Keratinocyte (primary cell): ENCODE data around the gene SLC44A5. TPM values are rescaled to one million over a fixed set of nuclear protein-coding genes. Genes with fewer than 3 reads are reported as not detected.

Experiments used
- DNase-seq: peaks from one replicate; pipeline ENCODE4 v3.0.0-alpha.2; 2011; ENCODE audit warnings: low read depth, missing footprints, low spot score
- FAIRE-seq: peaks from 2 replicates; lab custom pipeline; 2011; peaks lifted over from hg19 to GRCh38; lab: Jason Lieb, UNC
- H2AFZ ChIP-seq: 2 replicates; pipeline ENCODE4 v1.6.0; 2012; ENCODE audit warnings: low read length, control low read depth, inconsistent platforms; ENCODE audit not compliant: control insufficient read depth
- H3K27ac ChIP-seq: 2 replicates; pipeline ENCODE4 v1.5.1; 2011; ENCODE audit warnings: low read length; ENCODE audit not compliant: control insufficient read depth, insufficient read depth
- H3K27me3 ChIP-seq: 3 replicates; pipeline ENCODE4 v1.6.0; 2011; ENCODE audit warnings: low read length; ENCODE audit not compliant: control insufficient read depth, insufficient read depth; ENCODE audit errors: extremely low read depth
- H3K36me3 ChIP-seq, 2 experiments: 2 replicates in 1 of 2; 3 replicates in 1 of 2; pipeline ENCODE4 v1.5.1; 2011; ENCODE audit warnings: low read length in 2 of 2, mild to moderate bottlenecking in 1 of 2; ENCODE audit not compliant: control insufficient read depth in 2 of 2, insufficient read depth in 2 of 2; ENCODE audit errors: extremely low read depth in 1 of 2
- H3K4me1 ChIP-seq: 3 replicates; pipeline ENCODE4 v1.5.1; 2011; ENCODE audit warnings: low read length; ENCODE audit not compliant: control insufficient read depth, insufficient read depth; ENCODE audit errors: extremely low read depth
- H3K4me2 ChIP-seq: 3 replicates; pipeline ENCODE4 v1.6.0; 2011; ENCODE audit warnings: low read depth, low read length; ENCODE audit not compliant: control insufficient read depth, insufficient read depth; ENCODE audit errors: extremely low read depth
- H3K4me3 ChIP-seq, 3 experiments: fragments of 200-600 bp in 1 of 3; sonication (generic) in 1 of 3; 2 replicates in 2 of 3; 3 replicates in 1 of 3; pipeline ENCODE4 v1.5.1; 2011 to 2016; ENCODE audit warnings: low read length in 3 of 3, mild to moderate bottlenecking in 3 of 3, control low read depth in 2 of 3, inconsistent platforms in 1 of 3, low read depth in 1 of 3, mixed read lengths in 1 of 3, mixed run types in 1 of 3, moderate library complexity in 1 of 3; ENCODE audit not compliant: control insufficient read depth in 2 of 3, insufficient read depth in 2 of 3; ENCODE audit errors: extremely low read depth in 1 of 3
- H3K79me2 ChIP-seq: 2 replicates; pipeline ENCODE4 v1.6.0; 2012; ENCODE audit warnings: low read length; ENCODE audit not compliant: control insufficient read depth, insufficient read depth
- H3K9ac ChIP-seq: 3 replicates; pipeline ENCODE4 v1.6.0; 2011; ENCODE audit warnings: low read length; ENCODE audit not compliant: control insufficient read depth, insufficient read depth; ENCODE audit errors: extremely low read depth
- H3K9me1 ChIP-seq: 3 replicates; pipeline ENCODE4 v1.6.0; 2011; ENCODE audit warnings: low read length; ENCODE audit not compliant: control insufficient read depth, insufficient read depth; ENCODE audit errors: extremely low read depth
- H3K9me3 ChIP-seq: 2 replicates; pipeline ENCODE4 v1.5.1; 2012; ENCODE audit warnings: low read depth, low read length; ENCODE audit not compliant: control insufficient read depth
- H4K20me1 ChIP-seq: 3 replicates; pipeline ENCODE4 v1.6.0; 2011; ENCODE audit warnings: low read length; ENCODE audit not compliant: control insufficient read depth, insufficient read depth; ENCODE audit errors: extremely low read depth
- CTCF ChIP-seq, 3 experiments: IDR thresholded peaks in 1 of 3; conservative IDR thresholded peaks in 1 of 3; optimal IDR thresholded peaks in 1 of 3; 2 replicates in 2 of 3; 3 replicates in 1 of 3; pipeline versions ENCODE3 to v1.5.1; 2011; ENCODE audit warnings: low read length in 3 of 3, mild to moderate bottlenecking in 3 of 3, moderate library complexity in 2 of 3, control low read depth in 1 of 3, inconsistent platforms in 1 of 3; ENCODE audit not compliant: insufficient read depth in 2 of 3; ENCODE audit errors: extremely low read depth in 1 of 3
- EZH2 ChIP-seq: IDR thresholded peaks from one replicate; pipeline ENCODE4 v1.6.1; 2012; ENCODE audit warnings: inconsistent platforms, mild to moderate bottlenecking, low read length, moderate library complexity
- dilution Hi-C: fragments of 300-500 bp; cut with MboI; formaldehyde crosslinking; loops from one replicate; pipeline ENCODE4 v1.7.0; 2020; ENCODE audit warnings: low sequenced_read_pairs; ENCODE audit not compliant: extremely low pct_ligation_motif_present
- polyA plus RNA-seq, 5 experiments: library from polyadenylated mRNA; depleted of rRNA in 3 of 5; stranded (reverse) in 3 of 5; stranded (forward) in 1 of 5; unstranded in 1 of 5; fragments of >200 nt; gene quantifications; 1 replicate in 1 of 5; 2 replicates in 3 of 5; 3 replicates in 1 of 5; pipeline versions ENCODE4 v1.2.1 to v1.2.3, GENCODE V29; 2011 to 2012; ENCODE audit warnings: missing spikeins in 2 of 5, low read depth in 1 of 5, low replicate concordance in 1 of 5

Gene SLC44A5
- polyA plus RNA-seq, 1 donor (not counting 4 experiments of a cell fraction or from before 2014, with no cell fraction given) = 0.72 TPM

DNA sequence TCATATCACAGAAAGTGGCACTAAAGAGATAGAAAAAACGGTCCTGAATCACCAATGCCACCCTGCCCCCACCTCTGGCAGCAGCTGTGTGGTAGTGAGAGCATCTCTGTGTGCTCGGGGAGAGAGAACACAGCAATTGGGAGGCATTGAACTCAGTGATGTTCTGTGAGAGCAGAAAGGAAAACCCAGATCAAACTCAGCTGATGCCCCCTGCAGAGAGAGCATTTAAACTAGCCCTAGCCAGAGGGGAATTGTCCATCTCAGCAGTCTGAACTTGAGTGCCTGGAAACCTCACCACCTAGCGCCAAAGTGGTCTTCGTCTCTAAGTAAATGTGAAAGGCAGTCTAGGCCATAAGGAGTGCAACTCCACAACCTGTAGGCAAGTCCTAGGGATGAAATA lies 21.3 kb downstream of the SLC44A5 start:
- Histone ChIP-seq H3K27ac (no peak overlapping the region), H3K4me2 (no peak overlapping the region), H3K4me1 (no peaks in the 10 kb centered on the region), H3K4me3 (no peak overlapping the region), H3K79me2 (no peaks in the 10 kb centered on the region), H3K36me3 (no peaks in the 10 kb centered on the region), H3K9me1 (no peaks in the 10 kb centered on the region), H3K27me3 (no peaks in the 10 kb centered on the region), H3K9me3 (no peaks in the 10 kb centered on the region), H3K9ac (no peak overlapping the region), H2AFZ (no peak overlapping the region), H4K20me1 (no peaks in the 10 kb centered on the region)
- FAIRE-seq (no peak), DNase-seq (no peak)
- TF ChIP-seq EZH2 (no peak), CTCF (optimal IDR thresholded peaks at IDR 0.05 in 1 of 3, IDR thresholded peaks at IDR 0.05 in 1 of 3, conservative IDR thresholded peaks at IDR 0.05 in 1 of 3; ENCODE audit: extremely low read depth in 1 of 3, insufficient read depth in 2 of 3, low read length in 3 of 3) (no peak)
- dilution Hi-C loops = no loop called here

GRCh38 chr1:75588779-75589475 lies 22.0 kb downstream of the SLC44A5 start:
- Histone ChIP-seq H3K4me3 (no peak overlapping the region), H3K9me1 (no peaks in the 10 kb centered on the region), H2AFZ (no peak overlapping the region), H3K27ac (no peak overlapping the region), H4K20me1 (no peaks in the 10 kb centered on the region), H3K27me3 (no peaks in the 10 kb centered on the region), H3K36me3 (no peaks in the 10 kb centered on the region), H3K4me1 (no peaks in the 10 kb centered on the region), H3K9ac (no peak overlapping the region), H3K79me2 (no peaks in the 10 kb centered on the region), H3K9me3 (no peaks in the 10 kb centered on the region), H3K4me2 (no peak overlapping the region)
- TF ChIP-seq CTCF (optimal IDR thresholded peaks at IDR 0.05 in 1 of 3, IDR thresholded peaks at IDR 0.05 in 1 of 3, conservative IDR thresholded peaks at IDR 0.05 in 1 of 3; ENCODE audit: extremely low read depth in 1 of 3, insufficient read depth in 2 of 3, low read length in 3 of 3) = no peak
- no peak for TF ChIP-seq EZH2
- DNase-seq (no peak), FAIRE-seq (no peak)
- dilution Hi-C loops = no loop called here
